GM21381 (cell line): Measurements from ENCODE around the gene GTF2A2.
"Not testable (repeated sequence)": the region's sequence is repeated elsewhere in the genome, so short reads cannot be mapped to it uniquely, and the experiment has no call there.

Experiments used
- ATAC-seq: cut with Tn5 transposase; IDR thresholded peaks from one replicate; pipeline ENCODE4 v1.9.1; 2021; ENCODE audit warnings: mild to moderate bottlenecking, moderate library complexity; ENCODE audit not compliant: unreplicated experiment

Gene GTF2A2

GRCh38 chr15:59656897-59657634 is at the start of gene GTF2A2:
Gene GTF2A2, minus strand, starts transcription at chr15:59657515. Its CDS starts 5,238 bp downstream, at chr15:59652277.
- ATAC-seq: peak; percentile 98

GRCh38 chr15:59703979-59704796 is 46.9 kb upstream of the GTF2A2 start:
- ATAC-seq: no peak

DNA sequence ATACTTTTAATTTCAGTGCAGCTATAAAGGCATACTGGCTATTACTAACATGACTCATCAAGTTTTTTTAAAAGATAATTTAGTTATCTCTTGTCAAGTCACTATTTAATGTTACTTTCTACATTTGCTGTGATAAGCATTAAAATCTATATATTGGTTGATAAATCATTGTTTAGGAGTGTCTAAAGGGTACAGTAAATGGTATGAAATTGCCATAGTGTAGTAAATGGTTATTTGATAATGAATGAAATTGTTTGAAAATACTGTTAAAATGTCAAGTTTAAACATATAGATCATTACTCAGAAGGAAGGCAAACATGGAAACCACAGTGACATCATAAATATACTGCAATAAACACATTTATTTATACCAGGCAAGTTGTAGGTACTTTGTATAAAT is 45.0 kb upstream of the GTF2A2 start:
- ATAC-seq: no peak

- no peak for ATAC-seq
Measured at GRCh38 chr15:59701880-59702279, 44.6 kb upstream of the GTF2A2 start.

DNA sequence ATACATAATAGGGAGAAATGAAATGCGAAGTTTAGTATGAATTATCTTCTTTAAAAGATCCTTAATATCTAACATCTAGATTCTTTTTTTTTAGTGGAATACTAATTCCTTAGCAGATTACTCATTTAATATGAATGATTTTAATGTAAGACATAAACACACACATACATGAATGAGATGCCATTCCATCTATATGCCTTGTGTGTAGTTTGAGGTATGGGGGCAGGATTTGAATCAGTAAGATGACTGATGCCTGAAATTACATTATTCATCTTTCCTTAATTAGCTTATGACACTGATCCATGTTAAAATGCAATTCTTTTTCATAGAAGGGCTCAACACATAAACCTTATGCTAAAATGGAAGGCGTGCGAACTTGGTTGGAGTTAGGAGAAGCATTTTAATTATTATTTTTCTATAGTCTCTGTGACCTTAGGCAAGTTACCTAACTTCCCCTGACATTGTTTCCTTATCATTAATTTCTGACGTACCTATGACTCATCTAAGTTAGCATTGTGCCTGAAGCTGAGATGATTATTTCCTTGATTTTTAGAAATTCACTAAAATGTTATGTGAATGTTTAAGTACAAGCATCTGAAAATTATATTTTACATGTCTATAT is 42.6 kb upstream of the GTF2A2 start:
- no peak for ATAC-seq

- ATAC-seq: not testable (repeated sequence)
Measured at GRCh38 chr15:59698065-59698464, 40.8 kb upstream of the GTF2A2 start.

- no peak for ATAC-seq
Measured at GRCh38 chr15:59696332-59696731, 39.0 kb upstream of the GTF2A2 start.

- ATAC-seq: no peak
Measured at GRCh38 chr15:59694779-59695178, 37.5 kb upstream of the GTF2A2 start.

GRCh38 chr15:59691194-59691805 is 34.0 kb upstream of the GTF2A2 start:
- ATAC-seq: no peak

DNA sequence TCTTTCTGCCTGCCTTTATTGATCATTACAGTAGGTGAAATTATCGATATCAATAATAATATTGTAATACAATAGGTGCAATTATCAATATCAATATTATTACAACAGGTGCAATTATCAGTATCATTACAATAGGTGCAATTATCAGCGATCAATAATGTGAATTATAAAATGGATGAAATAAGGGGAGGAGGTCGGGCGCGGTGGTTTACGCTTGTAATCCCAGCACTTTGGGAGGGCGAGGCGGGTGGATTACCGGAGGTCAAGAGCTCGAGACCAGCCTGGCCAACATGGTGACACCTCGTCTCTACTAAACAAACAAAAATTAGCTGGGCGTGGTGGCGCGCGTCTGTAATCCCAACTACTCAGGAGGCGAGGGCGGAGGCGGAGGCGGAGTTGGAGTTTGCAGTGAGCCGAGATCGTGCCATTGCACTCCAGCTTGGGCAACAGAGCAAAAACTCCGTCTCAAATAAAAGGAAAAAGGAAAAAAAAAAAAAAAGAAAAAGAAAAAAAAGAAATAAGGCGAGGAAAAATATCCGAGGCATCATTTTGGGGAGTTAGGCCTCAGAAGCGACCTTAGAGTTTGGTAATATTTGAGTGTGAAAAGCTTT is 32.4 kb upstream of the GTF2A2 start:
- ATAC-seq: no peak

- peak; percentile 77 for ATAC-seq
Measured at GRCh38 chr15:59688782-59689625, 31.7 kb upstream of the GTF2A2 start, which contains the start of gene BNIP2. Gene BNIP2, minus strand, starts transcription at chr15:59689320. Its CDS starts 6,863 bp downstream, at chr15:59682457.

DNA sequence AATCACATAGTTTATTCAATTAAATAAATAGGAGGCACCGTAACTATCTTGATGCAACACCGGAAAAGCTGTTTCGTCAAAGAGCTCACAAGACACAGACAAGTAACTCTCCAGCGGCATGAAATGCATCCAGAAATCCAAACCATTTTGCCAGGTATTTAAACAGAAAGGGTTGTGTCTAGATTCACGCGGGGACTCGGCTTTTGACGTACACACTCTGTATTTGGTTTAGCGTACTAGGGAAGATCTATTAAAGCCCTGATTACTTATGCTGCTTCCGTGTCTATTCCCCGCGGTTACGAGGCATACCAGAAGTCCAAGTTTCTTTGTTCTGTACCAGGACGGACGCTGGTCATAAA is 31.1 kb upstream of the GTF2A2 start:
- peak; percentile 6 for ATAC-seq

DNA sequence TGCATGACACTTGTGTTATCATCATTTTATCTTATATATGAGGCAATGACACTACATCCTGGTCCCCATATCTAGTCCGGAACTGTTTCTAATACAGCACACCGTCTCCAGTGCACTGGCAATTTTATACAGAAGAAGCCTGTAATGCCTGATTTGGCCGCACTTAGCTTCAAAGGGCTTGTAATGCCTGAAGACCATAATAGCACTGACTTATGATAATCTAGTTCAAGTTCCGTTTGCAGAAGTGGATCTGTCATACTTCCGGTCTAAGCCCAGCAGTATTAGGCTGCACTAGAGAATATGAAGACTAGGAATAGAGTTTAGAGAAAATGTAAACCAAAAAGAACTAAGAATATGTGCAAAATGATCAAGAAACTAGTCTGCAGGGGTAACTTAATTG is 30.5 kb upstream of the GTF2A2 start:
- no peak for ATAC-seq

GRCh38 chr15:59686389-59686788 is 29.1 kb upstream of the GTF2A2 start:
- ATAC-seq: no peak

DNA sequence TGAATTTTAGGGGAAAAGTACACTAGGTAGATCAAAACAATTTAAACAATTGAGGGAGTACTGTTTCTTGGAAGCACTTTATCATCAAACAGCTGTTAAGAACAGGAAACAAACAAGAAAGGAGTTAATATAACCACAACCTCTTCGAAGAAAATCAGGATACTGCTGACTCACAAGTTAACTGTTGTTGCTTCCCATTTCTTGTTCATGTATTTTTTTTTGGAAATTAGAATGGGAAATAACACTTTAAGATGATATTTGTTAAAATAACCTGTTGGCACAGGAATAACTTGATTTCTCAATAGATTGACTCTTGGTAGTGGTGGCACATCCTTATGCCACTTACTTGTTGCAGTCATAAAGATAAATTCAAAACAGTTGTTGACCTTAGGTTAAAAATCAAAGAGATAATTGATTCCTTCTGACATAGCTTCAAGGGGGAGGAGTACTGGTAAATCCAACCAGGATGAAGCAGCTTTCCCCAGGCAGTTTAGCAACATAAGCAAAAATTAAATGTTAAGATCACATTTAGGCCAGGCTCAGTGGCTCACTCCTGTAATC is 28.5 kb upstream of the GTF2A2 start:
- ATAC-seq: no peak

DNA sequence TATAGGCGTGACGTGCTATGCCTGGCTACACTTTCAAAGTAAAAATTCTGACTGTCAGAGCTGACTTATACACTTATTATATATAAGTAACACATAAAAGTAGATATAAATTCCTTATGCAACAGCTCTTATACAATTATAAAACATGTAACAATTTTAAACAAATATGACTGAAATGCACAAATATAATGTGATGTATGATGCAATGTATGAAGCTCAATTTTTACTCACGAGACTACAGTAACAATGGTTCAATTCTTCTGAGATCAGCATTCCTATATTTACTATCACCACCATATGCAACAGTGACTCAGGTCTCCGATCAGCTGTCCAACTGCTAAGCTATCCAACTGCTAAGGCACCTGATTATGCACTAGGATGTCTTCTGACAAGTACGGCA is 23.6 kb upstream of the GTF2A2 start:
- ATAC-seq: no peak

DNA sequence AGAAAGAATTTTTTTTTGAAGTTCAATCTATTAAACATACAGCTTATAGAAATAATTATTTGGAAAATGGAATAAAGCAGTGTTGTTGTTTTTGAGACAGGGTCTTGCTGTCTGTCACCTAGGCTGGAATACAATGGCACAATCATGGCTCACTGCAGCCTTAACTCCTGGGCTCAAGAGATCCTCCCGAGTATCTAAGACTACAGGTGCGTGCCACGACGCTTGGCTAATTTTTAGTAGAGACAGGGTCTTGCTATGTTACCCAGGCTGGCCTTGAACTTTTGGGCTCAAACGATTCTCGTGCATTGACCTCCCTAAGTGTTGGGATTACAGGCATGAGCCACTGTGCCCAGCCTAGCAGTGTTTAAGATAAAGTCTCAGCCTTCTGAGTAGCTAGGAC is 23.0 kb upstream of the GTF2A2 start:
- no peak for ATAC-seq

DNA sequence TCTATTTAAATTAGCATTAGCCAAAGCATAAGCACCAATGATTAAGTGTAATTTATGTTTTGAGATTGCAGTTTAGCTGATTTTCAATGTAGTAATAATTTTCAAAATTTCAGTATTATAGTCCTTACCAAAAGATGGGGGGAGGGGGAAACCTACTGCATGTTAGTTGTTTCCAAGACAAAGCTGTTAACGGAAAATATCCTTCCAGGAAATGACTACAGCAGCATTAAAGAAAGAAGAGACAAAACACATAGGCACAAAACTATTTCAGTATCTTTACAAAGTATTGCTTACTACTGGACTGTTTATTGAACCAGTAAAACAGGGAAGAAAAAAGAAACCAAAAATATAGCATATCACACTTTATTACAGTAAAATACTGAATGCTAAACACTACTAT is 21.3 kb upstream of the GTF2A2 start:
- no peak for ATAC-seq

- no peak for ATAC-seq
Measured at GRCh38 chr15:59678172-59678571, 20.9 kb upstream of the GTF2A2 start.

- no peak for ATAC-seq
Measured at GRCh38 chr15:59676565-59676964, 19.2 kb upstream of the GTF2A2 start.
